ENCODE measurements around the gene RNF224.
A peak's percentile ranks its signal among the peaks of the same experiment; 100 is the strongest.

The RNF224 gene
- 0 to 0.07 reads per million in 2 donors for total RNA-seq

DNA sequence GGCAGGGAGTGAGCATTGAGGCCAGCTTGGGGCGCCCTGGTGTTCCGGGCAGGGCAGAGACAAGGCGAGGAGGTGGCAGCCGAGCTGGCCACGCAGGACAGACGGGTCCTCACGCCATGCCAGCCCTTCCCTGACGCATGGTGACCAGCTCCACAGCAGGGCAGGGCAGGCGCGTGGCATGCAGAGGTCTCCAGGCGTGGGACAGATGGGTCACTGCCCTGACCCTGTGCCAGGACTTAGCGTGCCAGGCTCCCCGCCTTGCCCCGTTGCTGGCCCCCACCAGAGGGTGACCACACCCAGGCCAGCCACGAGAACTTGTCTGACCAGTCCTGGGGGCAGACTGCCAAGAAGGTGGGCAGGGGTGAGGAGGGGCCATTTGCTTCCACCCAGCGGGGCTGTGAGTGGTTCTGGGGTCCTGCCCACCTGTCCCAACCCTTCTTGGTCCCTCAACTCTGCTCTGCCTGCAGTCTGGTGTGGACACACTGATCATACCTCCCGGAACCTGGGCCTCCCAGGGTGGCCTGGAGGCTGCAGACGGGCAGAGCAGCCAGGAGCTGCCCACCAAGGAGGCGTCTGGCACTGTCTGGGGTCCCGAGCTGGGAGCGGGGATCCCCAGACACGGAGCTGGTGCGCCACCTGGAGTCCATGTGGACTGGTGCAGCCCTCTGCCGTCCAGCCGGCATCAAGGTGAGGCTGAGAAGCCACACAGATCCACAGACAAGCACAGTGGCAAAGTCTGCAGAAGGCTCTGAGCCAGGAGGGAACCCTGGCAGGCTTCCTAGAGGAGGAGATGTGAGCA lies at the start of gene RNF224:
TSS of gene RNF224 (plus strand) at position 449 of the 799 bp plus-strand sequence. CDS start 834 bp downstream, outside the sequence.
- DNase-seq = peak; percentile 59 to 82 (median 69)

- DNase-seq = no peak
These were observed 48.9 kb upstream of the RNF224 start for GRCh38 chr9:137178201-137178938.

GRCh38 chr9:137178939-137179630 lies 48.2 kb upstream of the RNF224 start:
- no peak for DNase-seq

DNA sequence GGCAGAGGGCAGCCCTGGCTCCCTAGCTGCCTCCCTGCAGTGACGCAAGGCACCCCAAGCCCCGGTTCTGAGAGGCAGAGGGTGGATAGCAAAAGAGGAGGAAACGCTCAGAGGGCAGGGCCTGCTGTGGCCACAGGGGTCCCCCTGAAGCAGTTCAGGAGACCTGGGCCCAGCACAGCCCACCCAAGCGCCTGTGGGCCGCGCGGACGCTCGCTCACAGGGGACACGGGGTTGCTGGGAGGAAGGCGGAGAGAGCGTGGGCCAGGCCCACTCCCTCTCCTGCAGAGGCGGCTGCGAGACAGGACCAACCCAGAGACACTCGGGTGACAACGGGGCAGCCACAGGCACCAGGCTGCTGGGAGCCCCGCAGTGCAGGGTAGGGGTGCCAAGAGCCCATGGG lies 47.5 kb upstream of the RNF224 start:
- DNase-seq = no peak

DNA sequence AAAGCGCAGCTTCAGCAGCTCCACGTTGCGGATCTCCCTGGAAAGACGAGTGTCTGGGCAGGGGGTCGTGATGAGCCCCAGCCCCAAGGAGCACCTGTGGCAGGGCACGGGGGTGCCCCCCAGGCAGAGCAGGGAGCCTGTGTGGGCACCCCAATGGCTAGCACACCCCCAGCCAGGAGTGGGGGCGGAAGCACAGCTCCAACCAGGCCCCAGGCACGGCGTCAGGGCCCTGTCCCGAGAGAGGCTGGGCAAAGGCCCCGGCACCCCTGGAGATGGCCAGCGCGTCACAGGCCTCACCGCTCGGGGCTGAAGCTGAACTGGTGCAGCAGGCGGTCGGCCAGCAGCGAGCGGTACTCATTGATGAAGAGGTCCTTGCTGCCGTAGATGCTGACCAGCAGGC lies 46.8 kb upstream of the RNF224 start:
- no peak for DNase-seq

- no peak for DNase-seq
These were observed 45.6 kb upstream of the RNF224 start for GRCh38 chr9:137181680-137182079.

DNA sequence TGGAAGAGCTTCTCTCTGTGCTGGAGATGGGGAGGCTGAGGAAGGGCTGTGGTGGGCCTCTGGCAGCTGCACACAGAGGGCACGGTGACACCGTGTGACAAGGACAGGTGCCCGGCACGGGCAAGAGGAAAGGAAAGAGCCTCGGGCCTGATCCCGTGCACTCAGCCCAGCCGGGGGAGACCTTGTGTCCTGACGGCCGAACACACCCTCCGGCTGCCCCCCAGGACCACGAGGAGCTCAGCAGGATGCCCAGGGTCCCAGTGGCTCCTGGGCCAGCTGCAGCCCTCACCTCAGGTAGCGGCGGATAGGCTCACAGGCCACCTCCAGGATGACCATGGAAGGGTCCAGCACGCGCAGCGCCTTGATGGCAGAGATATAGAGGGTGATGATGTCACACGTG lies 44.5 kb upstream of the RNF224 start:
- DNase-seq = no peak

DNA sequence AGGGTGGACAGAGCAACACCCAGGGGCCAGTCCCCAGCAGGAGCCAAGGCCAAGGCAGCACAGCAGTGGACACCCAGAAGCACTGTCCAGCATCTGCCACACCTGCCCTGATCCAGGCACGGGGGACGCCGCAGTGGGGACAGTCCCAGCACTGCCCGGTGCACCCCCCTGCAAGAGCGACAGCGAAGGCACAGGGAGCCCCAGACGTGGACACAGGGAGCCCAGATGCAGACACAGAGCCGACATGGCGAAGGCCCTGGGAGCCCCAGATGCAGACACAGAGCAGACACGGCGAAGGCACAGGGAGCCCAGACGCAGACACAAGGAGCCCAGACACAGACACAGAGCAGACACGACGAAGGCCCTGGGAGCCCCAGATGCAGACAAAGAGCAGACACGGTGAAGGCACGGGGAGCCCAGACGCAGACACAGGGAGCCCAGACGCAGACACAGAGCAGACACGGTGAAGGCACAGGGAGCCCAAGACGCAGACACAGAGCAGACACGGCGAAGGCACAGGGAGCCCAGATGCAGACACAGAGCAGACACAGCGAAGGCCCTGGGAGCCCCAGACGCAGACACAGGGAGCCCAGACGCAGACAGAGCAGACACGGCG lies 43.2 kb upstream of the RNF224 start:
- no peak for DNase-seq

DNA sequence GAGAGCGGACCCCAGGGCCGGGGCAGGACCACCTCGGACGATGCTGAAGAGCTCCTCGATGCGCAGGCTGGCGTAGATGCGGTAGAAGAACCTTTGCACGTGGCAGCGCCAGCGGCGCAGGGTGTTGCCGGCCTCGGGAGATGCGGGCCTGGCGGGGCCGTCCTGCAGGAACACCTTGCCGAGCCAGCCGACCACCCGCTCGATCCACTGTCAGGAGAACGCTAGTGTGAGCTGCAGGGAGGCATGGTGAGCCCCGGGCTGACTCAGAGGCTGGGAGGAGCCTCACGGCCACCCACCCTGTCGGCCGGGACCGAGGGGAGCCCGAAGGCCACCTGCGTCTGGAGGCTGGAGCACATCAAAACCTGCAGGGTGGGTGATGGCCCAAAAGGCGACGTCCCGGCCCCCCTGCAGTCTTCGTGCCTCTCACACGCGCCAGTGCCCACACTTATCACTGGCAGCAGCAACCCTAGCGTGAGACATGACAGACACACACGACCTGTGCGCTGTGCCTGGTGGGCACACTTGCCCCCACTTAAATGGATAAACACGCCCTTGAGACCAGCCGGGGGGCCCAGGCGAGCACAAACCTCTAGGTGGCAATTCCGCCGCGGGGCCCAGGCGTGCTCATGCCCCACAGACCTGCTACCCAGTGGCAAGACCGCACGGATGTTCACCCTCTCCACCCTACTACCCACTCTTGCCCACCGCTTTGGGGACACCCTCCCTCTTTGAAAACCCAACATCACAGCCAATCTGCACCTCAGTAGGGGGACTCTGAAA lies 42.2 kb upstream of the RNF224 start:
- DNase-seq = no peak

DNA sequence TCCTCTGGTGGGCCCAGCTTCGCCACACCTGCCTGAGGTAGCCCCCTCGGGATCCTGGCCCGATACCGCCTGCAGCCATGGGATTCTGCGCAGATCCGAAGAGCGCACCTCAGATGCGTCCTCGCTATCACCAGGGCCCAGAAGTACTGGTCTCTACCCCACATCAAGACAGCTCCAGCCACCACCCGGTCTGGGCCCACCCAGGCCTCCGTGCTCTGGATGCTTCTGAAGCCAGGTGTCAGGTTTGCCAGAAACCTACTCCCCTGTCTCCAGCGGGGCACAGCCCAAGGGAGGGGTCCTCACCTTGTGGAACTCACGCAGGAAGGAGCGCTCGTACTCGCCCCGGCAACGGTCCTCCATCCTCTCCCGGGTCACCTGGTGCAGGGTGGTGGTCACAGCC lies 41.4 kb upstream of the RNF224 start:
- no peak for DNase-seq

GRCh38 chr9:137186385-137186784 lies 40.9 kb upstream of the RNF224 start:
- DNase-seq = no peak

GRCh38 chr9:137187386-137187785 lies 39.9 kb upstream of the RNF224 start:
- DNase-seq = no peak

GRCh38 chr9:137188086-137188489 lies 39.2 kb upstream of the RNF224 start:
- no peak for DNase-seq

GRCh38 chr9:137188490-137189296 lies 38.6 kb upstream of the RNF224 start, which contains the start of the genes ANAPC2 and SSNA1:
Gene ANAPC2, minus strand, starts transcription at chr9:137188560. Its CDS starts 28 bp downstream, at chr9:137188532.
Gene SSNA1, plus strand, starts transcription at chr9:137188676. Its CDS starts 51 bp downstream, at chr9:137188727.
- DNase-seq = peak; percentile 84 to 94 (median 87)

DNA sequence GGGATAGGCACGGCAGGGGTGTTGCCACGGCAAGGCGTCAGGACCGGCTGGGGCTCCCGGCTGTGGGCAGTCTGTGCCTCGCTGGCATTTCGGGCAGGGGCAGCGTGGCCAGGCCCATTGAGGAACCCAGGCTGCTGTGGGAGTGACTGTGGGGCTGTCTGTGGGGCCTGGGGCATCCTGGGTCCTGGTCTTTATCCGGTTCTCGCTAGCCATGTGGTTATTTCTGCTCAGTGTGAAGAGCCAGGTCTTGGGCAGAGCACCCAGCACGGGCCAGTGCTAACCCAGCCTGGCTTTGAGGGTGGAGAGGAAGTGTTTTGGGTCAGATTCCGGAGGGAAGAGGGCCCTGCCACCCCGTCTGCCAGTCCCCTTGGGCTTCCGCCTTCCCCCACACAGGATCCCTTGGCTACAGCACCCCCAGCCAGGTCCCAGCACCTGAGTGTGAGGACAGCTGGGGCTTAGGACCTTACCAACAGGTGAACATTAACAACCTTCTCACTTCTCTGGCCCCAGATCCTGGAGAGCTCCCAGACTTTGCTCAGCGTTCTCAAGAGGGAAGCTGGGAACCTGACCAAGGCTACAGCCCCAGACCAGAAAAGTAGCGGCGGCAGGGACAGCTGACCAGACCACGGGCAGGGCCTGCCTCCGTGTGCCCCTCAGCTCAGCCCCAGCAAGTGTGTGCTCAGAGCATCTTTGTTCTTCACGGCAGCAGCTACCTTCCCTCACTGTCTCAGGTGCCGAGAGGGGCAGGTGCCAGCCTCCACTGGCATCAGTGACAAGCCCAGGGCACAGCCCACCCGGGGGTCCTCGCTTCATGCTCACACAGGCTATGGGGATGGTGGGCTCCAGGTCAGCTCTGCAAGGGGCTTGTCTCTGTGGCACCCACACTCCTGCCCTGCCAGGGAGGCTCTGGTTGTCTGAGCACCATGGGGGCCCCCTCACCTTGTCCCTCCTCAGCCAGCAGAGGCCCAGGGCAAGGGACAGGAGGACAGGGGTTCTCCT lies 37.7 kb upstream of the RNF224 start:
- DNase-seq = no peak

DNA sequence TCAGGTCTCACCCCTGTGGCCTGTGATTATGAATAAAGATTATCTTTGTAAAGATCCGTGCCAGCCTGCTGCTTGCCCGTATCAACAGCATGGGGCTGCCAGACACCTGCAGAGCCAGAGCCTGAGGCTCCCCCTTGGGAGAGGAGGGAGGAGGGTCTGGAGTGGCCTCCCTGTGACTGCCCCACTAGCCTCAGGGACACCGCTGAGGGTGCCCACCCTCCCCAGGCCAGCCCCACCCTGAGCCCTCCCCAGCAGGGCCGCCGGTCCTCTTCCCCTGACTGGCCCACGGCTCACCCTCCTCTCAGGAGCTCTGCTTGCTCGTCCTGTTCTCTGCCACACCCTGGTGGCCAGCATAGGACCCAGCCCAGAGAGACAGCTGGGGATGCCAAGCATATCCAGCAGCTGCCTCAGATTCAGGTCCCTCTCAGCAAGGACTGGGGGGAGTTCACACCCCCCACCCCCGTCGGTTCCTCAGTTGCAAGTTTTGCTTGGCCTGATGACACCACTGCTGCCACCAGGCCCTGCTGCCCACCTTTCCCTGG lies 36.9 kb upstream of the RNF224 start:
- no peak for DNase-seq

DNA sequence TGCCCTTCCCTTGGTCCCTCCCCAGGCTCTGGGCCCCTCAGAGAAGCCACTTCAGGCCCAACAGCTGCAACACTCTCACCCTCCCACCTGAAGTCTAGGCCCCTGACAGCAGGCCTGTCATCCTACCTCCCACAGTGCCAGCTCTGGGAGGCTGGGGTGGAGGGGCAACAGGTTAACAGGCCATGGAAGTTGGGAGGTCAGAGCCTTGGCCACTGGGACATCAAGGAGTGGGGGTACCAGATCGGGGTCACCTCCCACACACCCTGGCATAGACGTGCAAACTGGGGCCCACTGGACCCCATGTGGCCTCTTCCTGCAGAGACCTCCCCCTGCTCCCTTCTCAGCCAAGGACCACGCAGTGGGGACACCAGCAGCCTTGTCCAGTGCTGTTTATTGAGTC lies 36.1 kb upstream of the RNF224 start:
- DNase-seq = no peak

DNA sequence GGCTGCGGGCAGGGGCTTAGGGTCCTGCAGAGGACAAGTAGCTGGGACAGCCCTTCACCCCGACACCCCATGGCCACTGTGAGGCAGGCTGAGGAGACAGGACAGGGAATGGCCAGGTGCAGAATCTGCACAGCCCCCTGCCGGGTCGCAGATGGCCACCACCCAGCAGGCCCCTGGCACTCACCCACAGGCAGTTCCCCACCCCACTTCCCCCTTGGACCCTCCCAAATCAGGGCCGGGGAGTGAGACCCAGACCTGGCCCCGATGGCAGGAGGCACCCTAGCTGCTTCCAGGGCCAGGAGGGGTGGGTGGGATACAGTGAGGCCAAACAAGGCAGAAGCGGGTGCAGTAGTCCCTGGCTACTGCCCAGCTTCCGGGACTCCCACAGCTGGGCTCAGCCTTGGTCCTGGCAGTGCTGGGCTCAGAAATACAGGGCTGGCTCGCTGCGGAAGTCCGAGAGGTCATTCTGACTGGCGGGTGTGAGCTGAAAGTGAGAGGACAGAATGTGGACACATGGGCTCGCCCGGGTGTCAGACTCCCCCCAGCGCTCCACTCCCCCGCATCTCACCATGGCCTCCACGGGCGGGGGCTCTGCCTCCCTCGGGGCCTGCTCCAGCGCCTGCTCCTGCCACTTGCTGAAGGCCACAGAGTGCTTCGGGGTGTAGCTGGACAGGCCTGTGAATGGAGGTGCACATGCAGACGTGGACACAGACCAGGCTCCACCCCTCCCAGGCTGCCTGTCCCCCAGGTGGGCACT lies 35.4 kb upstream of the RNF224 start:
- no peak for DNase-seq

DNA sequence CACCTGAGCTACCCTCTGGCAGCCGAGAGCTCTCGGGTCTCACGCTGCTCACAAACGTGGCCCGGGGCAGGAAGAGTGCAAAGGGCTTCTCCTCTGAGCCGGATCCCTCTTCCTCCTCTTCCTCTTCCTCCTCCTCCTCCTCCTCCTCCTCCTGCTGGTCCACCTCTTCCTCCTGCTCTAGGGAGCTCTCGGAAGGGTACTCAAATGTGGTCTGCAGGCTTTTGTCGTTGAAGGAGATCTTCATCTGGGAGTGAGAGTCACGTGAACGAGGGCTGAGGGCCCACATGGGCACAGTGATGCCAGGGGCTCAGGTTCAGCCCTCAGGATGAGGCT lies 34.9 kb upstream of the RNF224 start:
- DNase-seq = no peak

All from T-helper 2 cell (primary cell).